IgD-negative memory B cell (primary cell): ENCODE measurements around the gene PAK3. TPM values are rescaled to one million over a fixed set of nuclear protein-coding genes. Genes with fewer than 3 reads are reported as not detected.

ENCODE experiments used
- H3K27ac Mint-ChIP-seq, 3 donors: one replicate each; pipeline ENCODE4 v1.8.0; 2020 to 2022; ENCODE audit warnings: mild to moderate bottlenecking in 3 of 3, mixed read lengths in 3 of 3, moderate library complexity in 1 of 3
- H3K27me3 Mint-ChIP-seq: one replicate; pipeline ENCODE4 v1.8.0; 2021; ENCODE audit warnings: mixed read lengths
- H3K36me3 Mint-ChIP-seq: one replicate; pipeline ENCODE4 v1.8.0; 2020; ENCODE audit warnings: mild to moderate bottlenecking, mixed read lengths
- H3K4me1 Mint-ChIP-seq, 3 donors: one replicate each; pipeline ENCODE4 v1.8.0; 2020 to 2022; ENCODE audit warnings: mixed read lengths in 3 of 3, mild to moderate bottlenecking in 1 of 3
- H3K4me3 Mint-ChIP-seq, 4 donors: one replicate each; pipeline ENCODE4 v1.8.0; 2020 to 2022; ENCODE audit warnings: mild to moderate bottlenecking in 4 of 4, mixed read lengths in 4 of 4, moderate library complexity in 3 of 4
- H3K9me3 Mint-ChIP-seq, 3 donors: one replicate each; pipeline ENCODE4 v1.8.0; 2020 to 2021; ENCODE audit warnings: mixed read lengths in 3 of 3, mild to moderate bottlenecking in 1 of 3
- polyA plus RNA-seq: library from polyadenylated mRNA; unstranded; fragments of 300-500 nt; fragmentation: Illumina TruSeq; gene quantifications from one replicate; pipeline ENCODE4 v1.2.3, GENCODE V29; 2021

PAK3 gene
- polyA plus RNA-seq, 1 donor from 2014 or later, result 0.19 TPM

DNA sequence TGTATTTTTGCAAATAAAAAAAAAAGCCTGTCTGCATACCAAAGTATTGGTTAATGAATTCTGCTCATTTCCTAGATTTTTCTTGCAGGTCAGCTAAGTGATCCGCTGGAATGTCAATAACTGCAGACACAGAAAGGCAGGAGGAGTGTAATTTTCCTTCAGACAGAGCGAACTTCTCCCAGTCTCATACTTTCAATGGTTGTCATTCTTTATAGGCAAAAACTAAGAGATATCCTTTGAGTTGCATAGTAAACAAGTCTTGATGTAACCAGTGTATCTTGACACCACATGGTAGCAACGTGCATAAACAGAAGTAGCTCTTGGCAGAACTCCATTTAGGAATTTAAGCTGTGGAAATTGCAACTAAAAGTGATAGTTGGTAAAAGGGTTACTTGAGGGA lies 166.1 kb downstream of the PAK3 start:
- Mint-ChIP-seq H3K4me1 (no peaks in the 10 kb centered on the region), H3K4me3 (no peak overlapping the region), H3K36me3 (no peaks in the 10 kb centered on the region), H3K9me3 (peaks cover 0 to 5% (median 0%) of the 10 kb centered on the region in 3 donors), H3K27me3 (peaks cover 3% of the 10 kb centered on the region), H3K27ac (no peak overlapping the region)

DNA sequence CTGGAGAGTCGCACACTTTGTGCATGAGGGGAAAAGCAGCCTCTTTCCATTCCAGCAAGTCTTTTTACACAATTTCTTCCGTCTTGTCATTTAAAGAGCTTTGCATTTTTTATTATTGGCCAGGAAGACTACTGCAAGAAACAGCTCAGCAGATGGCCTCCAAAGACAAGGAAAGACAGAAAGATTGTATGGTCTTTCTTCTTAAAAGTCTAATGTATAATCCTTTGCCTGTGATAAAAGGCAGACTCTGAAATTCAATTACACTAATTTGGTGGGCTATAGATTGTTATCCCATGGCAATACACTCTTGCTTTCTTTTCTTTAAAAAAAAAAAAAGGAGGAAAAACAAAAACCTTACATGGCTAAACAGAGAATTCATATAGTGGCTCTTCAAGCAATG lies 168.4 kb downstream of the PAK3 start:
- no peaks in the 10 kb centered on the region for H3K4me1 Mint-ChIP-seq
- no peaks in the 10 kb centered on the region for H3K36me3 Mint-ChIP-seq
- peaks cover 0 to 5% (median 0%) of the 10 kb centered on the region in 3 donors for H3K9me3 Mint-ChIP-seq
- H3K27me3 Mint-ChIP-seq, result peaks cover 3% of the 10 kb centered on the region
- no peak overlapping the region for H3K27ac Mint-ChIP-seq
- H3K4me3 Mint-ChIP-seq, result no peak overlapping the region

DNA sequence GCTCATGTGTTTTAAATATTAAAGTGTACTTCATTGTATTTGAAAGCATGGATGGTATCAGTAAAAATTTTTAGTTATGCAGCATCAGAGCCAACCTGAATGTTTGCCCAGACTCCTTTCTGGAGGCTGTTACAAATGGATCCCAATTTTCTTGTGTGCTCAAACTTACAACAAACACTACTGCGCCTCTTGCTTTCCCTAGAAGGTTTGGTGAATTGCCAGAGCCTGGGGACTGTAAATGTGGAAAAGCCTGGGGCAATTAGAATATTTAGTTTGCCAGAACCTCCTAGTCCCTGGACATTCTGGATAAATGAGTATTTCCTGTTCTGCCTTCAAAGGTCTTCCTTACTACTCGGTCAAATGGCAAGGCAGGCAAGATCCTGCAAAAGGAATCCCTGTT lies 169.5 kb downstream of the PAK3 start:
- H3K36me3 Mint-ChIP-seq, result no peaks in the 10 kb centered on the region
- no peak overlapping the region for H3K27ac Mint-ChIP-seq
- H3K27me3 Mint-ChIP-seq, result peaks cover 6% of the 10 kb centered on the region
- H3K4me3 Mint-ChIP-seq, result no peak overlapping the region
- peaks cover 0 to 5% (median 0%) of the 10 kb centered on the region in 3 donors for H3K9me3 Mint-ChIP-seq
- no peaks in the 10 kb centered on the region for H3K4me1 Mint-ChIP-seq

DNA sequence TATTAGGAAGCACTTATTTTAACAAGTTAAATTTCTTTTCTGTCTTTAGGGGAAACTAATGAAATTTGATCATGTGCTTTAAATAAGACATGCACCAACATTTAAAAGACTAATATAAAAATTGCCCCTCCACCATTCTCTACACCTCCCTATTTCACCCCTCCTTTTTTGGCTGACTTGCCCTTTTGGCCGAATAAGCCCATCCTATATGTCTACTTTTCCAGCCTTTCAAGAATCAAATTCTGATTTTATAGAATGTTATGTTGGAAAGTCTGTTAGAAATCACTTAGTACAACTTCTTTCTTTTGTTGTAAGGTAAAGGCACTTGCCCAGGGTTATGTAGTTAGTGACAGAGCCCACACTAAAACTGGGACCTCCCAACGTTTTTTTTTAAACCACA lies 172.5 kb downstream of the PAK3 start:
- Mint-ChIP-seq H3K9me3 (no peaks in the 10 kb centered on the region), H3K27ac (no peak overlapping the region), H3K4me1 (peaks cover 0 to 4% (median 0%) of the 10 kb centered on the region in 3 donors), H3K27me3 (peaks cover 6% of the 10 kb centered on the region), H3K4me3 (no peak overlapping the region), H3K36me3 (no peaks in the 10 kb centered on the region)

DNA sequence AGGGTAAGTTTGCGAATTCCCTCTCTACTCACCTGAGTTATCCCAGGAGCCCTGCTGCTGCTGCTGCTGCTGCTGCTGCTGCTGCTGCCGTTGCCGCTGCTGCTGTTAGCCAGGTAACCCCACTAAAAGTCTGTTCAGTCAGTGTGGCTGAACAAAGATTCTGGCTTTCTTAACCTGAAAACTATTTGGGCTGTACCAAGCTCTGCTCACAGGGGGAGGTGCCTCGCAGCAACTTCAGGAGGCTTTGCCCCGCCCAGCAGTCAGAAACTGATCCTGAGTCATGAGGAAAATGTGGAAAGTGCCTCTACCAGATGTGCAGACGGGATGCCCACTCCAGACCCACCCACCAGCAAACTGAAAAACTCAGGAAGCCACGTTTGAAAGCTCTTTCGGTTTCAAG lies 174.3 kb downstream of the PAK3 start, which contains the start of gene CAPN6:
TSS of gene CAPN6 (minus strand) at position 145 of the 400 bp plus-strand sequence. CDS start 6,547 bp downstream, outside the sequence.
- Mint-ChIP-seq H3K27me3 (peaks cover 6% of the 10 kb centered on the region), H3K4me3 (no peak within 1 kb of the TSS), H3K4me1 (peaks cover 0 to 4% (median 0%) of the 10 kb centered on the region in 3 donors), H3K9me3 (peaks cover 0 to 2% (median 0%) of the 10 kb centered on the region in 3 donors), H3K36me3 (no peaks in the 10 kb centered on the region), H3K27ac (peak within 1 kb of the TSS in 1 of 3 donors; percentile 39)

Other genes starting within 250 kb of the PAK3 start
- gene CAPN6, start 174.3 kb downstream of the PAK3 start, polyA plus RNA-seq, result not detected